AG04449 (cell line): ENCODE results near the gene ARL5C.
"Not testable (repeated sequence)": the region's sequence is repeated elsewhere in the genome, so short reads cannot be mapped to it uniquely, and the experiment has no call there.

Experiments used
- CTCF ChIA-PET: fragments of 350-600 bp; formaldehyde crosslinking; extraction: SDS; loops from one replicate; lab custom pipeline; 2021; ENCODE audit warnings: antibody characterized with exemption; lab: Yijun Ruan, JAX
- POLR2A ChIA-PET: fragments of 400-600, 350-600 bp; formaldehyde crosslinking; extraction: SDS; loops from one replicate; lab custom pipeline; 2020; ENCODE audit warnings: antibody characterized with exemption, inconsistent platforms; lab: Yijun Ruan, JAX
- DNase-seq: peaks from one replicate; pipeline ENCODE4 v3.0.0-alpha.2; 2010; ENCODE audit warnings: low read depth, low spot score
- H3K4me3 ChIP-seq: 2 replicates; pipeline ENCODE4 v1.5.1; 2011; ENCODE audit warnings: low read depth, mild to moderate bottlenecking, control low read depth, low read length
- TF ChIP-seq, protein P1 (sequence below): IDR thresholded peaks from one replicate; pipeline ENCODE4 v1.5.1; 2011; ENCODE audit warnings: mild to moderate bottlenecking, moderate library complexity, low read length, control low read depth, inconsistent platforms; ENCODE audit not compliant: insufficient read depth; ENCODE audit errors: missing control alignments

Gene ARL5C

DNA sequence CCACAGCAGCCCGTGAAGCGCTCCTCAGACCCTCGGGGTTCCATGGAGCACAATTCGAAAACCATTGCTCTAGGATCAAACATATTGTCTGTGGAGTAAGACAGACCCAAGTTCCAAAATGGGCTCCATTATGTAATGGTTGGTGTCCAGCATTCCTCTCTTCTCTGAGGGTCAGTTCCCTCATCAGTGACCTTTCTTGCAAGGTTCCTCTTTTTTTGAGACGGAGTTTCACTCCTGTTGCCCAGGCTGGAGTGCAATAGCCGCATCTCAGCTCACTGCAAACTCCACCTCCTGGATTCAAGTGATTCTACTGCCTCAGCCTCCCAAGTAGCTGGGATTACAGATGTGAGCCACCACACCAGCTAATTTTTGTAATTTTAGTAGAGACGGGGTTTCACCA lies 43.0 kb downstream of the ARL5C start:
- no peak for DNase-seq
- CTCF ChIA-PET, result interaction anchor here (1.0 kb wide), 1 partner anchor 9 kb away, joined by 3 read pairs; no protein-coding TSS in a partner anchor
- POLR2A ChIA-PET, result no interaction called here
- TF ChIP-seq, protein P1, sequence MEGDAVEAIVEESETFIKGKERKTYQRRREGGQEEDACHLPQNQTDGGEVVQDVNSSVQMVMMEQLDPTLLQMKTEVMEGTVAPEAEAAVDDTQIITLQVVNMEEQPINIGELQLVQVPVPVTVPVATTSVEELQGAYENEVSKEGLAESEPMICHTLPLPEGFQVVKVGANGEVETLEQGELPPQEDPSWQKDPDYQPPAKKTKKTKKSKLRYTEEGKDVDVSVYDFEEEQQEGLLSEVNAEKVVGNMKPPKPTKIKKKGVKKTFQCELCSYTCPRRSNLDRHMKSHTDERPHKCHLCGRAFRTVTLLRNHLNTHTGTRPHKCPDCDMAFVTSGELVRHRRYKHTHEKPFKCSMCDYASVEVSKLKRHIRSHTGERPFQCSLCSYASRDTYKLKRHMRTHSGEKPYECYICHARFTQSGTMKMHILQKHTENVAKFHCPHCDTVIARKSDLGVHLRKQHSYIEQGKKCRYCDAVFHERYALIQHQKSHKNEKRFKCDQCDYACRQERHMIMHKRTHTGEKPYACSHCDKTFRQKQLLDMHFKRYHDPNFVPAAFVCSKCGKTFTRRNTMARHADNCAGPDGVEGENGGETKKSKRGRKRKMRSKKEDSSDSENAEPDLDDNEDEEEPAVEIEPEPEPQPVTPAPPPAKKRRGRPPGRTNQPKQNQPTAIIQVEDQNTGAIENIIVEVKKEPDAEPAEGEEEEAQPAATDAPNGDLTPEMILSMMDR, result no peak
- no peak overlapping the region for H3K4me3 ChIP-seq

DNA sequence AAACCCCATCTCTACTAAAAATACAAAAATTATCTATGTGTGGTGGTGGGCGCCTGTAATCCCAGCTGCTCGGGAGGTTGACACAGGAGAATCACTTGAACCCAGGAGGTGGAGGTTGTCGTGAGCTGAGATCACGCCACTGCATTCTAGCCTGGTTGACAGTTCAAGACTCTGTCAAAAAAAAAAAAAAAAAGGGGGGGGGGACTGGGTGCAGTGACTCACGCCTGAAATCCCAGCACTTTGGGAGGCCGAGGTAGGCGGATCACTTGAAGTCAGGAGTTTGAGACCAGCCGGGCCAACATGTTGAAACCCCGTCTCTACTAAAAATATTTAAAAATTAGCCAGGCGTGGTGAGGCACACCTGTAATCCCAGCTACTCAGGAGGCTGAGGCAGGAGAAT lies 44.0 kb downstream of the ARL5C start:
- H3K4me3 ChIP-seq, DNase-seq, POLR2A ChIA-PET: not testable (repeated sequence)
- CTCF ChIA-PET, result interaction anchor here (0.7 kb wide), 1 partner anchor 139 kb away, joined by 3 read pairs; no protein-coding TSS in a partner anchor

DNA sequence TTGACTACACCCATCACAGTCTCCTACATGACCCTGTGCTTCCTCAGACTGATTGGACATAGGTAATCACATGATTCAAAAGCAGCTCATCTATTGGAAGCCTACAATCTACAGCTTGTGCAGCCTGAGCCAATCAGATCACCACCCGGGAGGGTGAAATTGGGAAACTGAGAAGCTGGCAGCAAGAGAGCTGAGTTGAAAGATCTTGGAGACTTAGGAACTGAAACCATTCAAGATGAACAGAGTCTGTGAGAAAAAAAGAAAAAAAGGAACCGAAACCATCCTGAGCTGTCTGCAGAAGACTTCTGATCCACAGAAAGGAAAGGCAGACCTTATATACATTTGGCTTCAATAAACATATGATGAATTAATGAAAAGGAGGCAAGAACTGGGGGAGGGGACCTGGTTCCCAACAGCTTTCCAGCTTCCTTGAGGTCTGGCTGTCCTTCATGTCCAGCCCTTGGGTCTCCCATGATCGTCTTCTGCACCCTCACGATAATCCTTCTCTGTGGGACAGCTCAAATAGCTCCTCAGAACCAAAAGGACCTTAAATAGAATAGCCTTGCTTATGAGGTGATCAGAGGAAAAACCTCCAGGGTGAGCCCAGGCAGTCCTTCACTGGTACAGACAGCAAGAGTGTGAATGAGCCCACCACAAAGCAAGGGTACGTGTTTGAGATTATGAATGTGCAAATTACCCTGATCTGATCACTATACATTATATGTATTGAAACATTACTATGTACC lies 47.1 kb downstream of the ARL5C start:
- no peak for DNase-seq
- POLR2A ChIA-PET, result no interaction called here
- CTCF ChIA-PET, result interaction anchor here (0.8 to 1.4 kb wide), 2 partner anchors 12 to 34 kb away, joined by 3 to 4 read pairs; no protein-coding TSS in a partner anchor
- H3K4me3 ChIP-seq, result no peak overlapping the region
- TF ChIP-seq, protein P1, result no peak

DNA sequence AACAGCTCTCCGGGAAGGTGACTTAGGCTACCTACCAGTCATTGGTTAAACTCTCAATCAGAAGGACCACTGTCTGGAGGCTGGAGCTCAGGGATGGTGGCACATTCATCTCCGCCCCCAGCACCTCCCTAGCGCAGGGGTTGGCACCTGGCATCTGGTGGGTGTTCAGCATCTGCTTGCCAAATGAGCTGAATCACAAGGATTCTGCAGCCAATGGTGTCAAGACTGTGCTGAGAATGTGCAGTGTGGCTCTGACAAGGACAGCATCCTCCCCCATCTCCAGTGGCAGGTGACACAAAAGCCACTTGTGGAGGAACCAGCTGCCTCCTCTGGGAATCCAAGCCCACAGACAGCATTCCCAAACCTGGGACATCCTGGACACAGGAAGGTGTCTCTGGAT lies 49.7 kb downstream of the ARL5C start:
- H3K4me3 ChIP-seq, result no peak overlapping the region
- CTCF ChIA-PET, result interaction anchor here (1.3 to 2.6 kb wide), 3 partner anchors 45 to 133 kb away, joined by 3 to 8 read pairs (median 5); no protein-coding TSS in a partner anchor
- TF ChIP-seq, protein P1, result no peak
- no peak for DNase-seq
- POLR2A ChIA-PET, result no interaction called here

DNA sequence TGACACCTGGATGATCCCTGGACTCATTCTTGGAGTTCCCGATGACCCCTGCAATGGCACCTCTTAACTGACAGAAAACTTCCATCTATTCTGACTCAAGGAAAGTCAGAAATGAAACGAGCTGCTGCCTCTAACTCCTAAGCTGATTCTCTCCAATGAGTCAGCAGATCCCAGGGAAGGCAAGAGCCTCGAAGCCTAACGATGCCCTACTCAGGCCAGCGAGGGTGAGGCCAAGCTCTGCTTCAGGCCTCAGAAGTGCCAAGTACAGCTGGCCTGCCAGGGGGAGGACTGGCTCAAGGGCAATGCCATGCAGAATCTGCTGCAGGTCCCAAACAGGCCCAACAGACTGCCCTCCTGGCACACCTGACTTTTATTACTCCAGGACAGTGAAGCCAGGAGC lies 50.8 kb downstream of the ARL5C start:
- TF ChIP-seq, protein P1, result no peak
- DNase-seq, result no peak
- ChIA-PET POLR2A (interaction anchor here (0.8 kb wide), 1 partner anchor 19 kb away, joined by 3 read pairs; no protein-coding TSS in a partner anchor), CTCF (interaction anchor here (0.8 to 2.6 kb wide), 7 partner anchors 9 to 251 kb away, joined by 3 to 8 read pairs (median 4); no protein-coding TSS in a partner anchor)
- H3K4me3 ChIP-seq, result no peak overlapping the region

DNA sequence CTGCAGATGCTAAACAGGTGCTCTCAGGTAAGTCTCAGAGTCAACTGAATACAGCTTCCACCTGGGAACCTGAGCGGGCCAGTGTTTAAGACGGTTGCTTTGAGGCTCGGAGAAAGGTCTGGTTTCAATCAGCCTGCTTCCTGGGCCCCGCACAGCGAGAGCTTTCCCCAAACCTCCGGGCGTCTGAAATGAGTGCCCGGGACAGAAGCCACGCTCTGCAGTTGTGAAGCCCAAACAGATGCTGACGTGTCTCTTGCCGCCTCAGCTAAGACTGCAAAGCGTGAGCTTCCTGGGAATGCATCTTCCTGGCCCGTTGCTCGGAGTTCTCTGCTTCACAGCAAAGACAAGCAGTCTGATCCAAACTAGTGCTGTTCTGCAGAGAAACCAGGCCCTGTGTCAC lies 51.2 kb downstream of the ARL5C start:
- CTCF ChIA-PET, result interaction anchor here (0.7 to 2.6 kb wide), 8 partner anchors 10 to 251 kb away, joined by 3 to 8 read pairs (median 4); no protein-coding TSS in a partner anchor
- TF ChIP-seq, protein P1, result no peak
- no peak overlapping the region for H3K4me3 ChIP-seq
- POLR2A ChIA-PET, result interaction anchor here (0.8 kb wide), 1 partner anchor 19 kb away, joined by 3 read pairs; no protein-coding TSS in a partner anchor
- DNase-seq, result no peak
